ENCODE data around the gene ATXN2L. TPM values are rescaled to one million over a fixed set of nuclear protein-coding genes. Genes with fewer than 3 reads are reported as not detected.
"Not testable (repeated sequence)": the region's sequence is repeated elsewhere in the genome, so short reads cannot be mapped to it uniquely, and the experiment has no call there.

ATXN2L gene
- total and polyA plus RNA-seq, 2 experiments from 2014 or later = 50.4 to 124 TPM

DNA sequence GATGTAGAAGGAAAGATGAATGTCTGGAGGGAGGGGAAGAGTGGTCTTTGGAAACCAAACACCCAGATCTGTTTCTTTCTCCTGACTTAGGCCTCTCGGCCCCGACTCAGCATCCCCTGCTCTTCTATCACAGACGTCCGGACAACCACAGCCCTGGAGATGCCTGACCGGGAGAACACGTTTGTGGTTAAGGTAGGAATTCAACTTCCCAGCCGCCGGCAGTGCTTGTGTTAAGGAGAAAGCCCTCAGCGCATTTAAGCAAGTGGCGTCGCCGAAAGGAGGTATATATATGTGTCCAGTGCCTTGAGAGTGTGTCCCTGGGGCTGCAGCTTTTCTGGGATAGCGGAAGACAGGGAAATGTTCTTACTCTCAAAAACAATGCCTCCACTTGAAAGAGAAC, 44.4 kb downstream of the ATXN2L start:
- WGBS (ENCODE audit: low lambda C conversion rate, missing lambda C conversion rate) = 98% methylated on average over 13 of the region's 13 CpGs
- Histone ChIP-seq H3K4me3 (no peak overlapping the region), H3K9me3 (ENCODE audit: low read depth) (no peaks in the 10 kb centered on the region), H3K36me3 (replicated peaks; ENCODE audit: insufficient read depth, low read depth) (no peaks in the 10 kb centered on the region), H3K27ac (no peak overlapping the region), H4K20me1 (ENCODE audit: insufficient read depth, poor library complexity, severe bottlenecking) (peaks cover 9% of the 10 kb centered on the region), H3K4me1 (ENCODE audit: insufficient read depth) (peaks cover 13% of the 10 kb centered on the region), H3K9me2 (replicated peaks; ENCODE audit: insufficient read depth) (no peaks in the 10 kb centered on the region), H3K4me2 (no peak overlapping the region), H3K27me3 (no peaks in the 10 kb centered on the region), H2AFZ (no peak overlapping the region), H3K79me2 (peaks cover 38% of the 10 kb centered on the region)
- no peak for TF ChIP-seq EZH2 (IDR thresholded peaks at IDR 0.05; ENCODE audit: borderline replicate concordance)
- no peak for TF ChIP-seq EZH2phosphoT487 (IDR thresholded peaks at IDR 0.05; ENCODE audit: low read depth, severe bottlenecking, unreplicated experiment)
- TF ChIP-seq, protein P1, sequence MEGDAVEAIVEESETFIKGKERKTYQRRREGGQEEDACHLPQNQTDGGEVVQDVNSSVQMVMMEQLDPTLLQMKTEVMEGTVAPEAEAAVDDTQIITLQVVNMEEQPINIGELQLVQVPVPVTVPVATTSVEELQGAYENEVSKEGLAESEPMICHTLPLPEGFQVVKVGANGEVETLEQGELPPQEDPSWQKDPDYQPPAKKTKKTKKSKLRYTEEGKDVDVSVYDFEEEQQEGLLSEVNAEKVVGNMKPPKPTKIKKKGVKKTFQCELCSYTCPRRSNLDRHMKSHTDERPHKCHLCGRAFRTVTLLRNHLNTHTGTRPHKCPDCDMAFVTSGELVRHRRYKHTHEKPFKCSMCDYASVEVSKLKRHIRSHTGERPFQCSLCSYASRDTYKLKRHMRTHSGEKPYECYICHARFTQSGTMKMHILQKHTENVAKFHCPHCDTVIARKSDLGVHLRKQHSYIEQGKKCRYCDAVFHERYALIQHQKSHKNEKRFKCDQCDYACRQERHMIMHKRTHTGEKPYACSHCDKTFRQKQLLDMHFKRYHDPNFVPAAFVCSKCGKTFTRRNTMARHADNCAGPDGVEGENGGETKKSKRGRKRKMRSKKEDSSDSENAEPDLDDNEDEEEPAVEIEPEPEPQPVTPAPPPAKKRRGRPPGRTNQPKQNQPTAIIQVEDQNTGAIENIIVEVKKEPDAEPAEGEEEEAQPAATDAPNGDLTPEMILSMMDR (IDR thresholded peaks at IDR 0.05; ENCODE audit: poor library complexity) = no peak
- no peak for DNase-seq (ENCODE audit: low spot score)

GRCh38 chr16:28867646-28868045, 44.8 kb downstream of the ATXN2L start:
- 98% methylated on average over 9 of the region's 9 CpGs for WGBS (ENCODE audit: low lambda C conversion rate, missing lambda C conversion rate)
- peaks cover 34% of the 10 kb centered on the region for H3K79me2 ChIP-seq
- H3K9me2 ChIP-seq (replicated peaks; ENCODE audit: insufficient read depth); H3K4me3 ChIP-seq; H3K27me3 ChIP-seq; H3K9me3 ChIP-seq (ENCODE audit: low read depth); H3K27ac ChIP-seq; H3K36me3 ChIP-seq (replicated peaks; ENCODE audit: insufficient read depth, low read depth); H3K4me2 ChIP-seq; H4K20me1 ChIP-seq (ENCODE audit: insufficient read depth, poor library complexity, severe bottlenecking); DNase-seq (ENCODE audit: low spot score); H2AFZ ChIP-seq: not testable (repeated sequence)
- peaks cover 10% of the 10 kb centered on the region for H3K4me1 ChIP-seq (ENCODE audit: insufficient read depth)

DNA sequence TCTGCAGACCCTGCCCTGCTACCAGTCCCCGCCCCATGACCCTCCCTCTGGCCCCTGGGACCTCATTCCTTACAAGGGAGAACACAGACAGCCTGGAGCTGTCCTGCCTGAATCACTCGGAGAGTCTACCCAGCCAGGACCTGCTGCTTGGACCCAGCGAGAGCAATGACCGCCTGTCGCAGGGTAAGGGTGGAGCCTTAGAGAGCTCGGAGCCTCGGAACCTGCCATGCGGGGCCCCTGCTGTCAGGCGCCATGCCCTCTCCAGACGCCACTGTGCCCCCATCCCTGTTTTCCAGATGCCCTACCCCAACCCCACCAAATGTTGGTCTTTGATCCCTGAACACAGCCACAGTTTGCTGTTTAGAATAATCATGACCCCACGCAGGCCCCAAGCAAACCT, 46.4 kb downstream of the ATXN2L start:
- no peak overlapping the region for H2AFZ ChIP-seq
- H3K4me3 ChIP-seq = no peak overlapping the region
- H3K79me2 ChIP-seq = peaks cover 28% of the 10 kb centered on the region
- no peak for DNase-seq (ENCODE audit: low spot score)
- 98% methylated on average over 11 of the region's 11 CpGs for WGBS (ENCODE audit: low lambda C conversion rate, missing lambda C conversion rate)
- no peak overlapping the region for H3K27ac ChIP-seq
- peaks cover 9% of the 10 kb centered on the region for H4K20me1 ChIP-seq (ENCODE audit: insufficient read depth, poor library complexity, severe bottlenecking)
- H3K9me2 ChIP-seq (replicated peaks; ENCODE audit: insufficient read depth) = no peaks in the 10 kb centered on the region
- no peaks in the 10 kb centered on the region for H3K36me3 ChIP-seq (replicated peaks; ENCODE audit: insufficient read depth, low read depth)
- H3K4me2 ChIP-seq = no peak overlapping the region
- H3K27me3 ChIP-seq = no peaks in the 10 kb centered on the region
- no peak for TF ChIP-seq EZH2phosphoT487 (IDR thresholded peaks at IDR 0.05; ENCODE audit: low read depth, severe bottlenecking, unreplicated experiment)
- TF ChIP-seq EZH2 (IDR thresholded peaks at IDR 0.05; ENCODE audit: borderline replicate concordance) = no peak
- TF ChIP-seq, protein P1 (IDR thresholded peaks at IDR 0.05; ENCODE audit: poor library complexity) = no peak
- peaks cover 9% of the 10 kb centered on the region for H3K4me1 ChIP-seq (ENCODE audit: insufficient read depth)
- H3K9me3 ChIP-seq (ENCODE audit: low read depth) = no peaks in the 10 kb centered on the region

- Histone ChIP-seq H3K9me3 (ENCODE audit: low read depth) (no peaks in the 10 kb centered on the region), H3K27ac (no peak overlapping the region), H2AFZ (no peak overlapping the region), H3K4me1 (ENCODE audit: insufficient read depth) (no peaks in the 10 kb centered on the region), H3K79me2 (peaks cover 3% of the 10 kb centered on the region), H3K27me3 (no peaks in the 10 kb centered on the region), H4K20me1 (ENCODE audit: insufficient read depth, poor library complexity, severe bottlenecking) (no peaks in the 10 kb centered on the region), H3K4me3 (no peak overlapping the region), H3K4me2 (no peak overlapping the region), H3K36me3 (replicated peaks; ENCODE audit: insufficient read depth, low read depth) (no peaks in the 10 kb centered on the region), H3K9me2 (replicated peaks; ENCODE audit: insufficient read depth) (no peaks in the 10 kb centered on the region)
- 93% methylated on average over 14 of the region's 15 CpGs for WGBS (ENCODE audit: low lambda C conversion rate, missing lambda C conversion rate)
- no peak for DNase-seq (ENCODE audit: low spot score)
- TF ChIP-seq EZH2 (IDR thresholded peaks at IDR 0.05; ENCODE audit: borderline replicate concordance) (no peak), EZH2phosphoT487 (IDR thresholded peaks at IDR 0.05; ENCODE audit: low read depth, severe bottlenecking, unreplicated experiment) (no peak)
- TF ChIP-seq, protein P1 (IDR thresholded peaks at IDR 0.05; ENCODE audit: poor library complexity) = no peak
Observed at GRCh38 chr16:28872952-28873351, 50.2 kb downstream of the ATXN2L start.
